ENCODE data around the gene LRRC71.

The LRRC71 gene

DNA sequence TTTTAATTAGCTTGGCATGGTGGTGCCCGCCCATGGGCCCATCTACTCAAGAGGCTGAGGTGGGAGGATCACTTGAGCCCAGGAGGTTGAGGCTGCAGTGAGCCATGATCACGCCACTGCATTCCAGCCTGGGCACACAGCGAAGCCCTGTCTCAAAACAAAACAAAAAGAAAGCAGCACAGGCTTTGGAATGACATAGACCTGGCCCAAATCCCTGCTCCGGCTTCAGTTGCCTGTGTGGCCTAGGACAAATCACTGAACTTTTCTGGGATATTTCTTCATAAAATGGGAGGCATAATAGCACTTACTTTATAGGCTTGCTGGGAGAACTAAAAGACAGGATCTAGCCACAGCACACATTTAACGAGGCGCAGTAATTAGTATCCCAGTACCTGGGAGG is 24.5 kb upstream of the LRRC71 start:
- no peak for DNase-seq (ENCODE audit: insufficient read length, low spot score)
- TF ChIP-seq, protein P1, sequence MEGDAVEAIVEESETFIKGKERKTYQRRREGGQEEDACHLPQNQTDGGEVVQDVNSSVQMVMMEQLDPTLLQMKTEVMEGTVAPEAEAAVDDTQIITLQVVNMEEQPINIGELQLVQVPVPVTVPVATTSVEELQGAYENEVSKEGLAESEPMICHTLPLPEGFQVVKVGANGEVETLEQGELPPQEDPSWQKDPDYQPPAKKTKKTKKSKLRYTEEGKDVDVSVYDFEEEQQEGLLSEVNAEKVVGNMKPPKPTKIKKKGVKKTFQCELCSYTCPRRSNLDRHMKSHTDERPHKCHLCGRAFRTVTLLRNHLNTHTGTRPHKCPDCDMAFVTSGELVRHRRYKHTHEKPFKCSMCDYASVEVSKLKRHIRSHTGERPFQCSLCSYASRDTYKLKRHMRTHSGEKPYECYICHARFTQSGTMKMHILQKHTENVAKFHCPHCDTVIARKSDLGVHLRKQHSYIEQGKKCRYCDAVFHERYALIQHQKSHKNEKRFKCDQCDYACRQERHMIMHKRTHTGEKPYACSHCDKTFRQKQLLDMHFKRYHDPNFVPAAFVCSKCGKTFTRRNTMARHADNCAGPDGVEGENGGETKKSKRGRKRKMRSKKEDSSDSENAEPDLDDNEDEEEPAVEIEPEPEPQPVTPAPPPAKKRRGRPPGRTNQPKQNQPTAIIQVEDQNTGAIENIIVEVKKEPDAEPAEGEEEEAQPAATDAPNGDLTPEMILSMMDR (IDR thresholded peaks at IDR 0.05; ENCODE audit: insufficient read depth, missing control alignments): no peak
- FAIRE-seq: no peak

DNA sequence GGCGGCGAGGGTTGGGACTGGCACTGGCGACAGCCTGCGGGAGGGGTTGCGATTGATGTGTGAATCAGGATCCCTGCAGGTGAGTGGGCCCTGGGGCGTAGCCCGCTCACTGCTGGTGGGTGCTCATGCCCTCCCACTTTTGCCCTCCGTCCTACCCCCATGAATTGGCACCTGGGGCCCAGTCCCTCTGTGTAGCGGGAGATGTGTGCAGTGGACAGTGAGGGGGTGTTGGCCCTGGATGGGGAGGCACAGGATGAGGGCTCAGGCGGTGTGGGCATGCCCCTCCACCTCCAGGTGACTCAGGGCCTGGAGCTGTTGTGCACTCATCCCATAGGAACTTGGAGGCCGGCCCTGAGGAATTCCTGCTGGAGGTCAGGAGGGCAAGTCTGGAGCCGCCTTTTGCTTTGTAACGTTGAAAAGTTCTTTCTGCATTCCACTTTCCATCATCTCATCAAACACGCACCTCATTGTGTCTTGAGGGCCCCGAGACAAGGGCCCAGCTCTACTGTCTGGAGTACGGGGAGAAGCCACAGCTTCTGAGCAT is 23.9 kb upstream of the LRRC71 start:
- FAIRE-seq (no peak), DNase-seq (ENCODE audit: insufficient read length, low spot score) (no peak)
- TF ChIP-seq, protein P1 (IDR thresholded peaks at IDR 0.05; ENCODE audit: insufficient read depth, missing control alignments): no peak

DNA sequence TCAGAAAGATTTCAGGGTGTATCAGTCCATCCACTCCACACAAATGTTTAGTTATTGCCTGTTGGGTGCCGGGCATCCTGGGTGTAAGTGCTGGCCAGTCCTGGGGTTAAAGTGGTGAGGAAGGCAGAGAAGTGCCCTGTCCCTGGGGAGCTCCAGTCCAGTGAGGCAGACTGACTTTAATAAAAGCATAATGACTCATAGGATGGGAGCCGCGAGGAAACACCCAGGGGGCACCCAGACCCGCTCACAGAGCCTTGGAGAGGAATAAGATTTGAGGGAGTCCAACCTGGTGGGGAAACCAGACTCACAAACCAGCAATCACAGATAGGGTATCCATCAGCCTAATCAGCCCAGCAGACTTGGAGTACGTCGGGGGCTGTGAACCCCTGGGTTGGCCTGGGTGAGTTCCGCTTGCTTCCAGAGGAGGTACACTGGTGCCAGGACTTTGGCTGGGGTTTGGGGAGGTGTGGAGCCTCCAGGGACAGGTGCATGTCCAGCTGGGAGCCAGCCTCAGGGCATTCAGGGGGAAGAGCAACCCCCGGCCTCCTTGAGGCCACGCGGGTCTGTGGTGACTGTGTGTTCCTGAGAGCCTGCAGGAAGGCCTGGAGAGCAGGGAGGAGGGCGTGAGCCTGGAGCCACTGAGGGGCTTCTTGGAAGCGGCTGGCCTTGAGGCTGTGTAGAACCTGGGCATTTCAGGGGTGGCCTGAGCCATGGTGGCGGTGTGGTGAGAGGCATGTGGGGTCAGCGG is 23.2 kb upstream of the LRRC71 start:
- no peak for FAIRE-seq
- DNase-seq (ENCODE audit: insufficient read length, low spot score): no peak
- TF ChIP-seq, protein P1 (IDR thresholded peaks at IDR 0.05; ENCODE audit: insufficient read depth, missing control alignments): no peak

DNA sequence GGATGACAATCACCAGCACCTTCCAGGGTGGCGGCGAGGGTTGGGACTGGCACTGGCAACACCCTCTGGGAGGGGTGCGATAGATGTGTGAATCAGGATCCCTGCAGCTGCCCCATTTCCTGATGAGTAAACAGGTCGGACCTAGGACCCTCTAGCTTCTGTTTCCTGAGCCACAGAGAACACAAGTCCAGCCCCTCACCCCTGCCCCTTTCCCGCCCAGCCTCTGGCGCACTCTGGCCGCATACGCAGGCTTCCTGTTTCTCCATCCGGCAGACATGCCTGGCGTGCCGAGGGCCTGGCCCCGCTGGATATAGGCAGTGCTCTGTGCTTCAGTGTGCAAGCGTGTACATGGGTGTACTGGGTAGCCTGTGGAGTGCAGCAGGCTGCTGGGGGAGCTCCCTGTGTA is 22.3 kb upstream of the LRRC71 start:
- DNase-seq (ENCODE audit: insufficient read length, low spot score) (no peak), FAIRE-seq (no peak)
- TF ChIP-seq, protein P1 (IDR thresholded peaks at IDR 0.05; ENCODE audit: insufficient read depth, missing control alignments): no peak

DNA sequence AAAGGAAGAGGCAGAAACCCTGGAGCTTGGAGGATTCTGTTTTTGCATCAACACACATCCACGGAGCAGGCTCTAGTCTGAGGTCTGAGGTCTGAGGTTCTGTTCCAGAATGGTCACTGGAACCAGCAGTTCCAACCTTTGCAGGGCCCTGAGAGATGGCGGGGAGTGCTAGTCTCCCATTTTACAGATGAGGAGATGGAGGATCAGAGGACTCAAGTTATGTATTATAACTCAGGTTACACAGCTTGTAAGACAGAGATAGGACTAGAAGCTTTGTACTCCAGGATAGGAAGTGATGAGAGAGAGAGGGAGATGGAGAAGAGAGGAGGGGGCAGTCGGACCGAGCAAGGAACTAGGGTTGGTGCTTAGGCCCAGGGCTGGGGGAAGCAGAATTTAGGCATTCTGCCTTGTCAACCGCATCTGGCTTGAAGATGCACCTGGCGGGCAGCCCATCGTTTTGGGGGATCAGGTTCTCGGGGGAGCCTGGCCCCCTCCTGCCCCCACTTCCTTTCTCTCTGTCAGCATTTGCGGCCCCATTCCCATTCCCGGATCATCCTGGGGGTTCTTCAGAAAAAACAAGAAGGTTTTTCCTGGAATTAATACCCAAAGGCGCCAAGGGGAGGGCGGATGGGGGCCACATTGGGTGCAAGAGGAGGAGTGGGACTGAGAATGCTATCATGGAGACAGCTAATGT is 21.3 kb upstream of the LRRC71 start:
- DNase-seq (ENCODE audit: insufficient read length, low spot score) (no peak), FAIRE-seq (no peak)
- TF ChIP-seq, protein P1 (IDR thresholded peaks at IDR 0.05; ENCODE audit: insufficient read depth, missing control alignments): no peak

DNA sequence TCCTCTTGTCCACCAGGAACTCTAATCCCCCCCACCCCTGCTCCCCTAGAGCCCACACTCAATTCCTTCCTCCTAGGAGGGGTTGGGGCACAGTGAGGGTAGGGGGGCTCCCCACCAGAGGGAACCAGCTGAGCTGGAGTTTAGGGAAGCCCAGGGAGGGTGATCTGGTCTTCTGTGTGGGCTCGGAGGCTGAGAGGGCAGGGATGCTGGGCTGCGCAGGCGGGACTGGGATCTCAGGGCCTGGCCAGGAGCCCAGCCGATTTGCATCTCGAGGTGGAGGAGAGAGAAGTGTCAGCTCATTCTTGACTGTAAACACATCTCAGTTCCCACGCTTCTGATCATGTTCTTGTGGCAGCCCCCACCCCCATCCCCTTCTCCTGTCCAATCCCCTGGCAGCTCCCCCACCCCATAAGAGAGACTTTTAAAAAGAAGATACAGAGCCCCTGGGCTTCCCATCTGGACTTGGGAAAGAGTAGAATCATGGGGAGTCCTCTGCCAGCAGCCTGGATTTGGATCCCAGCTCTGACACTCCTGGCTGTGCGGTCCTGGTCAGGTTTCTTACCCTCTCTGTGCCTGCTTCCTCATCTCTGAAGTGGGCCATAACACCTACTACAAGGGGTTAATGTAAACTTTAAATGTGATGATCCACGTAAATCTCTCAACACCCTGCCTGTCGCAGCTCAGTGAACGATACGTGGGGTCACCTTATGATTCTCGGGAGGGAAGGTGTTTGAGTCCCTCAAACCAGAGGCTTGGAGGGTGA is 20.3 kb upstream of the LRRC71 start:
- FAIRE-seq: no peak
- TF ChIP-seq, protein P1 (IDR thresholded peaks at IDR 0.05; ENCODE audit: insufficient read depth, missing control alignments): no peak
- DNase-seq (ENCODE audit: insufficient read length, low spot score): no peak
